WTC11 (cell line): ENCODE data around the gene CDH6. TPM values are rescaled to one million over a fixed set of nuclear protein-coding genes. Genes with fewer than 3 reads are reported as not detected.
A peak's percentile ranks its signal among the peaks of the same experiment; 100 is the strongest.

Experiments used
- ATAC-seq: fragments of 200-7000 bp; cut with Tn5 transposase; 2 replicates; pipeline ENCODE4 v1.10.0; 2021; ENCODE audit warnings: mild to moderate bottlenecking, moderate library complexity
- CTCF ChIA-PET: fragments of 300-600 bp; sonication (Branson Sonifier 250); formaldehyde crosslinking; loops from one replicate; lab custom pipeline; 2021; ENCODE audit warnings: antibody characterized with exemption; lab: Charles Lee
- POLR2A ChIA-PET: fragments of 350-600 bp; sonication (Branson Sonifier 250); formaldehyde crosslinking; loops from one replicate; lab custom pipeline; 2021; ENCODE audit warnings: antibody characterized with exemption; lab: Charles Lee
- DNase-seq: peaks from one replicate; pipeline ENCODE4 v3.0.0; 2021; ENCODE audit warnings: low spot score
- H3K27ac Mint-ChIP-seq: 2 replicates; pipeline ENCODE4 v1.8.0; 2021; ENCODE audit warnings: mixed read lengths
- H3K27me3 Mint-ChIP-seq: 2 replicates; pipeline ENCODE4 v1.8.0; 2021; ENCODE audit warnings: low read depth, mild to moderate bottlenecking, moderate library complexity, mixed read lengths
- H3K36me3 Mint-ChIP-seq: 2 replicates; pipeline ENCODE4 v1.8.0; 2021; ENCODE audit warnings: mixed read lengths
- H3K4me1 Mint-ChIP-seq: 2 replicates; pipeline ENCODE4 v1.8.0; 2022; ENCODE audit warnings: mixed read lengths
- H3K4me3 Mint-ChIP-seq: 2 replicates; pipeline ENCODE4 v1.8.0; 2021; ENCODE audit warnings: mild to moderate bottlenecking, moderate library complexity, mixed read lengths
- H3K9me3 Mint-ChIP-seq: 2 replicates; pipeline ENCODE4 v1.8.0; 2021; ENCODE audit warnings: mixed read lengths
- ATF3 ChIP-seq: sonication (generic); formaldehyde crosslinking; conservative IDR thresholded peaks from 2 replicates; pipeline ENCODE4 v1.8.1; 2022; ENCODE audit warnings: mild to moderate bottlenecking, missing genetic modification reagents
- CREB1 ChIP-seq: sonication (generic); formaldehyde crosslinking; IDR thresholded peaks from 2 replicates; pipeline ENCODE4 v1.8.0; 2023; ENCODE audit warnings: mild to moderate bottlenecking, missing genetic modification reagents
- ERG ChIP-seq: fragments of 250-450 bp; sonication (Bioruptor Pico); IDR thresholded peaks from 2 replicates; pipeline ENCODE4 v1.8.0; 2021; ENCODE audit warnings: mild to moderate bottlenecking
- ESRRA ChIP-seq: sonication (generic); formaldehyde crosslinking; IDR thresholded peaks from 2 replicates; pipeline ENCODE4 v1.8.1; 2022; ENCODE audit warnings: mild to moderate bottlenecking, missing genetic modification reagents, borderline replicate concordance
- FOXK1 ChIP-seq: sonication (generic); formaldehyde crosslinking; IDR thresholded peaks from 2 replicates; pipeline ENCODE4 v1.8.0; 2022; ENCODE audit warnings: mild to moderate bottlenecking, moderate library complexity, missing genetic modification reagents
- FOXP4 ChIP-seq: sonication (generic); formaldehyde crosslinking; IDR thresholded peaks from 2 replicates; pipeline ENCODE4 v1.8.0; 2022; ENCODE audit warnings: mild to moderate bottlenecking, missing genetic modification reagents
- GTF2I ChIP-seq: fragments of 250-450 bp; sonication (Bioruptor Pico); conservative IDR thresholded peaks from 2 replicates; pipeline ENCODE4 v1.4.0; 2021; ENCODE audit warnings: mild to moderate bottlenecking
- IRF1 ChIP-seq: sonication (generic); formaldehyde crosslinking; IDR thresholded peaks from 2 replicates; pipeline ENCODE4 v1.8.0; 2023; ENCODE audit warnings: missing genetic modification reagents
- MAX ChIP-seq: sonication (generic); formaldehyde crosslinking; IDR thresholded peaks from 2 replicates; pipeline ENCODE4 v1.8.0; 2022; ENCODE audit warnings: mild to moderate bottlenecking, missing genetic modification reagents
- MLX ChIP-seq: sonication (generic); formaldehyde crosslinking; IDR thresholded peaks from 2 replicates; pipeline ENCODE4 v1.8.1; 2023; ENCODE audit warnings: mild to moderate bottlenecking, missing genetic modification reagents, moderate library complexity
- MYBL2 ChIP-seq: sonication (generic); formaldehyde crosslinking; IDR thresholded peaks from 2 replicates; pipeline ENCODE4 v1.8.1; 2023; ENCODE audit warnings: mild to moderate bottlenecking, moderate library complexity, missing genetic modification reagents
- SMAD3 ChIP-seq: sonication (generic); formaldehyde crosslinking; IDR thresholded peaks from 2 replicates; pipeline ENCODE4 v1.8.0; 2022; ENCODE audit warnings: missing genetic modification reagents, mild to moderate bottlenecking, borderline replicate concordance
- STAT6 ChIP-seq: sonication (generic); formaldehyde crosslinking; conservative IDR thresholded peaks from 2 replicates; pipeline ENCODE4 v1.8.1; 2023; ENCODE audit warnings: mild to moderate bottlenecking, low read depth, missing genetic modification reagents, moderate library complexity
- TP53 ChIP-seq: sonication (generic); formaldehyde crosslinking; IDR thresholded peaks from 2 replicates; pipeline ENCODE4 v1.8.1; 2023; ENCODE audit warnings: mild to moderate bottlenecking, missing genetic modification reagents
- ZNF121 ChIP-seq: sonication (generic); formaldehyde crosslinking; IDR thresholded peaks from 2 replicates; pipeline ENCODE4 v1.8.0; 2023; ENCODE audit warnings: missing genetic modification reagents
- ZNF219 ChIP-seq: sonication (generic); formaldehyde crosslinking; IDR thresholded peaks from 2 replicates; pipeline ENCODE4 v1.8.0; 2023; ENCODE audit warnings: missing genetic modification reagents, mild to moderate bottlenecking, borderline replicate concordance
- ZNF232 ChIP-seq: sonication (generic); formaldehyde crosslinking; IDR thresholded peaks from 2 replicates; pipeline ENCODE4 v1.8.0; 2022; ENCODE audit warnings: mild to moderate bottlenecking, missing genetic modification reagents
- ZNF263 ChIP-seq: sonication (generic); formaldehyde crosslinking; IDR thresholded peaks from 2 replicates; pipeline ENCODE4 v1.8.1; 2022; ENCODE audit warnings: low read depth, mild to moderate bottlenecking, moderate library complexity, missing genetic modification reagents
- ZNF281 ChIP-seq: sonication (generic); formaldehyde crosslinking; IDR thresholded peaks from 2 replicates; pipeline ENCODE4 v1.8.0; 2023; ENCODE audit warnings: mild to moderate bottlenecking, missing genetic modification reagents
- ZNF416 ChIP-seq: fragments of 250-450 bp; sonication (Bioruptor Pico); IDR thresholded peaks from 2 replicates; pipeline ENCODE4 v1.9.0; 2021; ENCODE audit warnings: mild to moderate bottlenecking, inconsistent platforms
- ZNF512 ChIP-seq: sonication (generic); formaldehyde crosslinking; IDR thresholded peaks from 2 replicates; pipeline ENCODE4 v1.8.1; 2022; ENCODE audit warnings: missing genetic modification reagents, borderline replicate concordance
- ZSCAN18 ChIP-seq: fragments of 250-450 bp; sonication (Bioruptor Pico); IDR thresholded peaks from 2 replicates; pipeline ENCODE4 v2.1.2; 2022; ENCODE audit warnings: mild to moderate bottlenecking, moderate library complexity
- total RNA-seq: library from RNA; stranded (reverse); gene quantifications from 3 replicates; pipeline ENCODE4 v1.2.3, GENCODE V29; 2021

Gene CDH6
- total RNA-seq, 1 experiment from 2014 or later = 2.6 TPM

GRCh38 chr5:31192442-31192841 is 1.0 kb upstream of the CDH6 start (continued):
- TF ChIP-seq ZNF281 (CRISPR knock-in tag) = no peak
- TF ChIP-seq ATF3 (CRISPR knock-in tag) = no peak
- no peak for TF ChIP-seq IRF1 (CRISPR knock-in tag)
- TF ChIP-seq ESRRA = no peak
- TF ChIP-seq MLX = no peak
- TF ChIP-seq ZNF416 = no peak
- no peak for TF ChIP-seq ZNF232 (CRISPR knock-in tag)
- TF ChIP-seq STAT6 (CRISPR knock-in tag) = no peak
- no peak for TF ChIP-seq FOXP4 (CRISPR knock-in tag)
- no peak for TF ChIP-seq ZNF263 (CRISPR knock-in tag)
- no peak for TF ChIP-seq ERG

GRCh38 chr5:31193116-31193515 is 370 bp upstream of the CDH6 start:
- CTCF ChIA-PET = interaction anchor here (1.0 to 2.2 kb wide), 3 partner anchors 38 to 805 kb away, joined by 3 to 11 read pairs (median 7); no protein-coding TSS in a partner anchor
- peak overlapping the region; percentile 73 for H3K4me3 Mint-ChIP-seq
- DNase-seq (no peak), ATAC-seq (no peak; the same call in 1 of the 2 replicates)
- no peaks in the 10 kb centered on the region for H3K9me3 Mint-ChIP-seq
- POLR2A ChIA-PET = no interaction called here
- peaks cover 31% of the 10 kb centered on the region for H3K4me1 Mint-ChIP-seq
- H3K36me3 Mint-ChIP-seq = no peaks in the 10 kb centered on the region
- H3K27me3 Mint-ChIP-seq = peaks cover 55% of the 10 kb centered on the region
- H3K27ac Mint-ChIP-seq = no peak overlapping the region
- TF ChIP-seq MAX (CRISPR knock-in tag) (no peak), FOXK1 (CRISPR knock-in tag) (no peak), ZSCAN18 (CRISPR knock-in tag) (no peak), ZNF121 (CRISPR knock-in tag) (no peak), MLX (no peak), ZNF219 (CRISPR knock-in tag) (no peak), MYBL2 (CRISPR knock-in tag) (no peak), ZNF512 (no peak), SMAD3 (no peak), GTF2I (CRISPR knock-in tag) (no peak), CREB1 (no peak), TP53 (CRISPR knock-in tag) (no peak)
